Vagina (tissue), 2 donors: ENCODE results near the gene MAML2.

Experiments
- POLR2A ChIP-seq, 2 donors: fragments of 450-650 bp; IDR thresholded peaks; one replicate each; pipeline ENCODE4 v1.6.1; 2017; ENCODE audit warnings: antibody characterized with exemption in 2 of 2, mild to moderate bottlenecking in 2 of 2, moderate library complexity in 2 of 2
- TF ChIP-seq, protein P1 (sequence below), 3 experiments: fragments of 450-650 bp in 2 of 3; fragments of 200-600 bp in 1 of 3; sonication (generic) in 1 of 3; IDR thresholded peaks; one replicate each; pipeline ENCODE4 v1.5.1; 2017 to 2019; ENCODE audit warnings: antibody characterized with exemption in 3 of 3, mild to moderate bottlenecking in 2 of 3, moderate library complexity in 2 of 3

DNA sequence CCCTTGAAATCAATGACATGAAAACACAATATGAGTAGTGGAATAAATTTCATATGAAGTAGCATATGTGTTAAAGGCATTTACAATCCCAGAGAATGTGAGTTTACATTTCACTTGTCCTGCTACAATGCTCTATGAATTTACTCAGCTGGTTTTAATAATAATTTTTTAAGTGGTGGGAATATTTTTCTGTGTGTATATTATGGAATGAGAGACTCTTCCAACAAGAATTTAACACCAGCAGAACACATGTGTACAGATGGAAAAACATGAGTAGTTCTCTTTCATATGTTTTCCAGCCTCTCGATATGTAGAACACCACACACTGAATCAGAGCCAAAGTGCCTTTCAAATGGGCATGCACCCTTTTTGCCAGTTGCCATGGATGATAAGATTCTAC, 170.4 kb downstream of the MAML2 start:
- TF ChIP-seq, protein P1, sequence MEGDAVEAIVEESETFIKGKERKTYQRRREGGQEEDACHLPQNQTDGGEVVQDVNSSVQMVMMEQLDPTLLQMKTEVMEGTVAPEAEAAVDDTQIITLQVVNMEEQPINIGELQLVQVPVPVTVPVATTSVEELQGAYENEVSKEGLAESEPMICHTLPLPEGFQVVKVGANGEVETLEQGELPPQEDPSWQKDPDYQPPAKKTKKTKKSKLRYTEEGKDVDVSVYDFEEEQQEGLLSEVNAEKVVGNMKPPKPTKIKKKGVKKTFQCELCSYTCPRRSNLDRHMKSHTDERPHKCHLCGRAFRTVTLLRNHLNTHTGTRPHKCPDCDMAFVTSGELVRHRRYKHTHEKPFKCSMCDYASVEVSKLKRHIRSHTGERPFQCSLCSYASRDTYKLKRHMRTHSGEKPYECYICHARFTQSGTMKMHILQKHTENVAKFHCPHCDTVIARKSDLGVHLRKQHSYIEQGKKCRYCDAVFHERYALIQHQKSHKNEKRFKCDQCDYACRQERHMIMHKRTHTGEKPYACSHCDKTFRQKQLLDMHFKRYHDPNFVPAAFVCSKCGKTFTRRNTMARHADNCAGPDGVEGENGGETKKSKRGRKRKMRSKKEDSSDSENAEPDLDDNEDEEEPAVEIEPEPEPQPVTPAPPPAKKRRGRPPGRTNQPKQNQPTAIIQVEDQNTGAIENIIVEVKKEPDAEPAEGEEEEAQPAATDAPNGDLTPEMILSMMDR (IDR thresholded peaks at IDR 0.05), result no peak
- no peak for TF ChIP-seq POLR2A (IDR thresholded peaks at IDR 0.05)
